Lower leg skin (tissue), 3 donors: ENCODE data around the gene KIF26B.

Experiments used
- CTCF ChIP-seq, 3 donors: fragments of 450-650 bp; IDR thresholded peaks; one replicate each; pipeline ENCODE4 v1.5.1; 2016; ENCODE audit warnings: antibody characterized with exemption in 3 of 3, mild to moderate bottlenecking in 3 of 3, moderate library complexity in 2 of 3
- POLR2A ChIP-seq, 2 donors: fragments of 450-650 bp; IDR thresholded peaks; one replicate each; pipeline ENCODE4 v1.6.1; 2016 to 2017; ENCODE audit warnings: antibody characterized with exemption in 2 of 2, mild to moderate bottlenecking in 1 of 2, moderate library complexity in 1 of 2

DNA sequence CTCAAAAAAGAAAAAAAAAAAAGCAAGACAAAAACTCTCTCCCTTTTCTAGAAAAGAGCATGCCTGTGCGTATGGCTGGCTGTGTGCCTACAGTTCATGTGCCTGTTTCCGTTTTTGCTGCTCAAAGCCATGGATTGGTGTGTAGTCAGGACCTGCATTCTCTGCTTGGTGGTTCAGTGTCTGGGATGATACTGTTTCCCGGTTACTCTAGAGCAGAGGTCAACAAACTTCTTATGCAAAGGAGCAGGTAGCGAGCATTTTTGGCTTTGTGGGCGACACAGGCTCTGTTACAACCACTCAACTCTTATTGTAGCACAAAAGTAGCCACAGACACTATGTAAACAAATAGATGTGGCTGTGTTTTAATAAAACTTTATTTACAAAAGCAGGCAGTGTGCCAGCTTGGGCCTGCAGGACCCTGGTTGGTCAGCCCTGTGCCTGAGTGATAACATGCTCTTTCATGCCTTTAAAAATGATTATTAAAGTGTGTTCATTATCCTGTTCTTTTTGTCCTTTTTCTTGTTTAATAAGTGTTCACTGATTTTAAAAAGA lies 524.2 kb downstream of the KIF26B start:
- no peak for TF ChIP-seq CTCF (IDR thresholded peaks at IDR 0.05)
- no peak for TF ChIP-seq POLR2A (IDR thresholded peaks at IDR 0.05)
